HG03558 (cell line): ENCODE measurements around the gene RALGPS2.

ENCODE experiments used
- ATAC-seq: cut with Tn5 transposase; IDR thresholded peaks from one replicate; pipeline ENCODE4 v1.9.1; 2021; ENCODE audit warnings: moderate number of reproducible peaks; ENCODE audit not compliant: unreplicated experiment; ENCODE audit errors: extremely low read depth

The RALGPS2 gene

GRCh38 chr1:178768423-178768822, 43.4 kb downstream of the RALGPS2 start:
- no peak for ATAC-seq

GRCh38 chr1:178772952-178773351, 47.9 kb downstream of the RALGPS2 start:
- no peak for ATAC-seq

GRCh38 chr1:178774263-178774662, 49.2 kb downstream of the RALGPS2 start:
- ATAC-seq = no peak

GRCh38 chr1:178776553-178776952, 51.5 kb downstream of the RALGPS2 start:
- ATAC-seq = no peak

GRCh38 chr1:178781533-178782330, 56.7 kb downstream of the RALGPS2 start:
- no peak for ATAC-seq

- no peak for ATAC-seq
Measured at GRCh38 chr1:178784131-178784536, 59.1 kb downstream of the RALGPS2 start.

GRCh38 chr1:178792394-178792793, 67.3 kb downstream of the RALGPS2 start:
- ATAC-seq = no peak

- ATAC-seq = no peak
Measured at GRCh38 chr1:178796013-178796412, 71.0 kb downstream of the RALGPS2 start.

- no peak for ATAC-seq
Measured at GRCh38 chr1:178797590-178797989, 72.5 kb downstream of the RALGPS2 start.

- ATAC-seq = no peak
Measured at GRCh38 chr1:178798232-178798861, 73.3 kb downstream of the RALGPS2 start.

- no peak for ATAC-seq
Measured at GRCh38 chr1:178802873-178803272, 77.8 kb downstream of the RALGPS2 start.

- ATAC-seq = no peak
Measured at GRCh38 chr1:178806665-178807300, 81.7 kb downstream of the RALGPS2 start.

- no peak for ATAC-seq
Measured at GRCh38 chr1:178808529-178808928, 83.5 kb downstream of the RALGPS2 start.

GRCh38 chr1:178810585-178810984, 85.5 kb downstream of the RALGPS2 start:
- ATAC-seq = no peak

GRCh38 chr1:178818416-178818815, 93.4 kb downstream of the RALGPS2 start:
- no peak for ATAC-seq

GRCh38 chr1:178819123-178819522, 94.1 kb downstream of the RALGPS2 start:
- no peak for ATAC-seq

- ATAC-seq = no peak
Measured at GRCh38 chr1:178821134-178821866, 96.3 kb downstream of the RALGPS2 start.

- ATAC-seq = no peak
Measured at GRCh38 chr1:178825167-178825566, 100.1 kb downstream of the RALGPS2 start.

- no peak for ATAC-seq
Measured at GRCh38 chr1:178844436-178844835, 119.4 kb downstream of the RALGPS2 start.

GRCh38 chr1:178846306-178846705, 121.3 kb downstream of the RALGPS2 start:
- ATAC-seq = no peak

GRCh38 chr1:178847396-178847849, 122.4 kb downstream of the RALGPS2 start:
- no peak for ATAC-seq
